Measurements from ENCODE around the gene TMEM140.

DNA sequence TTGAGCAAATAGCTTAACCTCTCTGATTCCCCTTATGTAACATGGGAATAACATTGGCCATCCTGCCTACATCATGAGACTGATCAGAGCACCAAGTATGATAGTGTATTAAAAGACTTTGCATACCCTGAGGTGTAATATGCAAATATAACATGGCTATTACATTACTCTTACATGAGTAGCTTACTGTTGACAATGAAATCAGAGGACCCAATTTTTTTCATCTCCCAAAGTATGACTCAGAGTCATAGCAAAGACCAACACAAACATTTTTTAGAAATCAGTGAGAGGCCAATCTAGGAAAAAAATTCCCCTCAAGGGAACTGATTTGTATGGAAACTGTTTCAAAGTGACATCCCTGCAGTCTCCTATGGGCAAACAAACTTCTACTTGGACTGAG, 47.0 kb upstream of the TMEM140 start:
- TF ChIP-seq EZH2 (IDR thresholded peaks at IDR 0.05; ENCODE audit: insufficient read depth, poor library complexity, severe bottlenecking) (no peak), EZH2phosphoT487 (IDR thresholded peaks at IDR 0.05; ENCODE audit: insufficient read depth, low read depth) (no peak)

Measured in GM23248 (cell line).